Measurements from ENCODE around the gene GALNT11.

GALNT11 gene

GRCh38 chr7:152025077-152025936 is at the start of gene GALNT11:
Gene GALNT11, plus strand, starts transcription at chr7:152025674. Its CDS starts 68,554 bp downstream, at chr7:152094228.
- DNase-seq (ENCODE audit: low read depth, low spot score), result peak; percentile 79
- in situ Hi-C loops (cut with HindIII; ENCODE audit: low sequenced_read_pairs), result no loop called here
- TF ChIP-seq CTCF (IDR thresholded peaks at IDR 0.05; ENCODE audit: low read depth, low read length), result peak; percentile 40

GRCh38 chr7:151978616-151979015 is 46.9 kb upstream of the GALNT11 start:
- DNase-seq (ENCODE audit: low read depth, low spot score), result no peak
- no peak overlapping the region for H3K4me3 ChIP-seq (ENCODE audit: low read depth, low read length)
- TF ChIP-seq CTCF (IDR thresholded peaks at IDR 0.05; ENCODE audit: low read depth, low read length), result no peak
- in situ Hi-C loops (cut with HindIII; ENCODE audit: low sequenced_read_pairs), result no loop called here

More at GRCh38 chr7:152025077-152025936, at the start of gene GALNT11:
- peak within 1 kb of the TSS; percentile 80 for H3K4me3 ChIP-seq (ENCODE audit: low read depth, low read length)

- H3K4me3 ChIP-seq (ENCODE audit: low read depth, low read length), result no peak overlapping the region
- in situ Hi-C loops (cut with HindIII; ENCODE audit: low sequenced_read_pairs), result no loop called here
- no peak for DNase-seq (ENCODE audit: low read depth, low spot score)
- TF ChIP-seq CTCF (IDR thresholded peaks at IDR 0.05; ENCODE audit: low read depth, low read length), result no peak
Observed at GRCh38 chr7:151981223-151981622, 44.3 kb upstream of the GALNT11 start.

GRCh38 chr7:151982806-151983205 is 42.7 kb upstream of the GALNT11 start:
- in situ Hi-C loops (cut with HindIII; ENCODE audit: low sequenced_read_pairs), result no loop called here
- no peak overlapping the region for H3K4me3 ChIP-seq (ENCODE audit: low read depth, low read length)
- no peak for TF ChIP-seq CTCF (IDR thresholded peaks at IDR 0.05; ENCODE audit: low read depth, low read length)
- DNase-seq (ENCODE audit: low read depth, low spot score), result no peak

GRCh38 chr7:151984612-151985011 is 40.9 kb upstream of the GALNT11 start:
- TF ChIP-seq CTCF (IDR thresholded peaks at IDR 0.05; ENCODE audit: low read depth, low read length), result no peak
- no peak overlapping the region for H3K4me3 ChIP-seq (ENCODE audit: low read depth, low read length)
- in situ Hi-C loops (cut with HindIII; ENCODE audit: low sequenced_read_pairs), result no loop called here
- DNase-seq (ENCODE audit: low read depth, low spot score), result no peak

GRCh38 chr7:151987748-151988529 is 37.5 kb upstream of the GALNT11 start:
- in situ Hi-C loops (cut with HindIII; ENCODE audit: low sequenced_read_pairs), result no loop called here
- no peak overlapping the region for H3K4me3 ChIP-seq (ENCODE audit: low read depth, low read length)
- DNase-seq (ENCODE audit: low read depth, low spot score), result peak; percentile 56
- no peak for TF ChIP-seq CTCF (IDR thresholded peaks at IDR 0.05; ENCODE audit: low read depth, low read length)

Data from astrocyte of the spinal cord (primary cell).